Activated CD4-positive, CD25-positive, alpha-beta regulatory T cell (primary cell): ENCODE data around the gene SAMD11.
"Not testable (repeated sequence)": the region's sequence is repeated elsewhere in the genome, so short reads cannot be mapped to it uniquely, and the experiment has no call there.

Experiments used
- DNase-seq, 4 experiments: peaks; one replicate each; lab custom pipeline; 2025; lab: John Stamatoyannopoulos, UW

The SAMD11 gene

GRCh38 chr1:975896-976683 lies 52.4 kb downstream of the SAMD11 start:
- peak in 3 of 4 experiments; percentile 35 to 53 (median 36) for DNase-seq

DNA sequence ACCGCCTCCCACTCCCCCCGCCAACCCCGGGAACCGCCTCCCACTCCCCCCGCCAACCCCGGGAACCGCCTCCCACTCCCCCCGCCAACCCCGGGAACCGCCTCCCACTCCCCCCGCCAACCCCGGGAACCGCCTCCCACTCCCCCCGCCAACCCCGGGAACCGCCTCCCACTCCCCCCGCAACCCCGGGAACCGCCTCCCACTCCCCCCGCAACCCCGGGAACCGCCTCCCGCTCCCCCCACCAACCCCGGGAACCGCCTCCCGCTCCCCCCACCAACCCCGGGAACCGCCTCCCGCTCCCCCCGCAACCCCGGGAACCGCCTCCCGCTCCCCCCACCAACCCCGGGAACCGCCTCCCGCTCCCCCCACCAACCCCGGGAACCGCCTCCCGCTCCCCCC lies 53.1 kb downstream of the SAMD11 start:
- DNase-seq, result not testable (repeated sequence)

DNA sequence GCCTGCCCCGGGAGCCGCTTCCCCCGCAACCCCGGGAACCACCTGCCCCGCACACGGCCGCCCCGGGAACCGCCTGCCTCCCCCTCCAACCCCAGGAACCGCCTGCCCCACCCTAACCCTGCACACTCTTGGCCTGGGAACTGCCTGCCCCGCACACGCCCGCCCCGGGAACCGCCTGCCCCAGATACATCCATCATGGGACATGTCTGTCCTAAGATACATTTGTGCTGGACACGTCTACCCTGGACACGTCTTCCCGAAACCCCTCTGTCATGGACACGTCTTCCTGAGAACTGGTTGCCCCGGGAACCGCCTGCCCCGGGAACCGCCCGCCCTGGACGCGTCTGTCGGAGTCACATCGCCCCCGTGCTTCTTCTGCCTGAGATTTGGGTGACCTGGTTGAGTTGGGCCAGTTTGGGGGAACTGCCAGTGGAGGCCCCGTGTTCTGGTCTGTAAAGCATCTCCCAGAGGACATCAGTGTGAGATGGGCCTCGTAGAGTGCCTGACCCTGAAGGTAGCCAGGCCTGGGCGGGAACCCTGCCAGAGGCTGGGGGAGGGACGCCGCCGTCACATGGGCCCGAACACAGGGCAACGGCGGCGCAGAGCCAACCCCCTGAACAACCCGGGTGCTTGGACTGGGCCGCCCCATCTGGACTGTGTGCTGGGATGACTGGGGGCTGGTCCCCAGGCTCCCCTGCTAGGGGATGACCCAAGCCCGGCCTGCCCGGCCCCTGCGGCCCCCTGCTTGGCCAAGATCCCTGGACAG lies 54.5 kb downstream of the SAMD11 start:
- DNase-seq, result no peak

DNA sequence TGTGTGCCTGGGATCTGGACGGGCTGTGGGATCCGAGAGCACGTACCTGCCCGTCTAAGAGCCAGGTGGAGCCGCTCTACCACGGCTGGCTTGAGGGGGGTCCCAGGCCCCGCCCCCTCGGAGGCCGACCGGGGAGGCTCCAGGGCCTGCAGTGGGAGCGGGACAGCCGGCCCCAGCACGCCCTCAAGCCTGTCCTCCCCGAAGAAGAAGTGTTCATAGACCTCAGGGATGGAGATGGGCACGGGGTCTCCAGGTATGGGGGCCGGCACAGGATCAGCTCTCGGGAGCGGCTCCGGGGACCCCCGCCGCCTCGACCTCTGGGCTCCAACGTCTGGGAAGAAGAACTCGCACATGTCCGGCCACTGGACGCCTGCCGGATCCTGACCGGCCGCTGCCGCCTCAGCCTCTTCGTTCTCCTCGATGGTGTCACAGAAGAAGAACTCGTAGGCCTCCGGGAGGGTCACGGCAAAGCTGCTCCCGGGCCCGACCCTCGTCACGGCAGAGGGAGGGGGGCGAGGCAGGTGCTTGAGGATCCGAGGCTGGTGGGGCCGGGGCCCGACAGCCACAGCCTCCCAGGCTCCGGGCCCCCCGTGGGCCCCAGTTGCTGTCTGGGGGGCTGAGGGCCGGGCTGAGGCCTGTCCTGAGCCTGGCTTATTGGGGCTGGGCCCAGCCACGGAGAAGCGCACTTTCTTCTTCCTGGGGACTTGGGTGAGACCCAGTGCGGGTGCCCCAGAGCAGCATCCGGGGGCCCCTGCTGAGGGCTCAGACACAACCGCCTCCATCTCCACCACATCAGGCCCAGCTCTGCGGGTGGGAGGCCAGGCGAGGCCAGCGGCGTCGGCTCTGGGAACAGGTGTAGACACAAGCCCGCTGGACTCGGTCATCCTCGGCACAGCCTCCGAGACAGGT lies 55.4 kb downstream of the SAMD11 start:
- DNase-seq, result no peak

DNA sequence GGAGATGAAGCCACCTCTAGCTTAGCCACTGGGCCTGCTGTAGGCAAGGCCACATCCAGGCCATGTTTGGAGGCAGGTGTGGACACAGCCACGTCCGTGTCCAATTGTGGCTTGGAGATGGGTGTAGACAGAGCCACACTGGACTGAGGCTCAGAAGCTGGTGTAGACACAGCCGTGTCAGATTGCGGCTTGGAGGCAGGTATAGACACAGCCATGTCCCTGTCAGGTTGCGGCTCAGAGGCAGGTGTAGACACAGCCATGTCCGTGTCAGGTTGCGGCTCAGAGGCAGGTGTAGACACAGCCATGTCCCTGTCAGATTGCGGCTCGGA lies 56.0 kb downstream of the SAMD11 start:
- no peak for DNase-seq

GRCh38 chr1:980137-980571 lies 56.4 kb downstream of the SAMD11 start:
- no peak for DNase-seq

DNA sequence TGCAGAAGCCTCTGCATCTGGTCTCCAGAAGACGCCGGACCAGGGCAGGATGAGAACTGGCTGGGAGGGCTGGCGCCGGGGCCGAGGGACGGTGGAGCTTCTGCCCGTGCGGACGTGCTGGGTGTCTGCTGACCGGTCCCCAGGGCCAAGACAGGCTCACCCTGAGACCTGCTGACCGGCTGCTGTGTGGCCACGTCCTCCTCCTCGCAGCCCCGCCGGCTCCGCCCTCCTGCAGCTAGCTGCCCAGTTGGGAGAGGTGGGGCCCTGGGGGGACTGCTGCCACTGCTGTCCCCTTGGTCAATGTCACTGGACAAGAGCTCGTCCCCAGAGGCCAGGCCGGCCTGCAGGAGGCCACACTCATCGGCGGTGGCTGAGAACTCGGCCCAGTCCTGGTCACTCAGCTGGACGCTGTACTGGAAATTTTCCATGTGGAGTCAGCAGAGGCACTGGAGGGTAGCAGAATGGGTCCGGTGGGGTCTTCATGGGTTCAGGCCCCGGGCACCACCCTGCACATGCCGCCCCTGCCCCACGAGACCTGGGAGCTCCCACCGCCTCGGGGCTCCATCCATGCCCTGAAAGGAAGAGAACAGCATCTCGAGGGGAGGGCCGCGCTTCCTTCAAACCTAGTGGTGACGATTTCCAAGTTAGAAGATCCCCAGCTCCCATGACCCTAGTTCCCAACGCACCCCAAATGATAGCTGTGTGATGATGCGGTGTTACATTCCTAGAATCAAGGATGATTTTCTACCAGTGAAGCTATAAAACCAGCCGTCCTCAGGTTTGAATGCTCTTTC lies 57.1 kb downstream of the SAMD11 start:
- DNase-seq, result no peak

DNA sequence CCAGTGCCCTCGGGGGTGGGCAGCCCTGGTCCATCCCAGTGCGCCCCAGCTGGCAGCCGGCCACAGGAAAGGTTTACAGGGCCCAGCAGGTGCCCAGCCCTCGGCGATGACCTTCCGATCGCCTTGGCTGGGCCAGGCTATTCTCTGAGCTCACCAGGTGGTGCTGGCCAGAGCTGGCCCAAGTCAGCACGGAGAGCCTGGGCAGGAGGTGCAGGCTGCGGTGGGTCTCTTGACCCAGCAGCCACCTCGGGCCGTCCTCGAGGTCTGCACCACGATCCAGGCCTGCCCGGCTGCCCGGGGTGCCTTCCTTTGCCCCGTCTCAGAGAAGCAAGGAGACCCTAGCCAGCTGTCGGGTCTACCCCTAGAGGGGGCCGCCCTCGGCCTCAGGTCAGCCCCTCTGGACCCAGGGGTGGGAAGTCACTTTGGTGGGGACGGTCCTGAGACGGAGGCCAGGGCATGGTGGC lies 57.8 kb downstream of the SAMD11 start:
- no peak for DNase-seq

DNA sequence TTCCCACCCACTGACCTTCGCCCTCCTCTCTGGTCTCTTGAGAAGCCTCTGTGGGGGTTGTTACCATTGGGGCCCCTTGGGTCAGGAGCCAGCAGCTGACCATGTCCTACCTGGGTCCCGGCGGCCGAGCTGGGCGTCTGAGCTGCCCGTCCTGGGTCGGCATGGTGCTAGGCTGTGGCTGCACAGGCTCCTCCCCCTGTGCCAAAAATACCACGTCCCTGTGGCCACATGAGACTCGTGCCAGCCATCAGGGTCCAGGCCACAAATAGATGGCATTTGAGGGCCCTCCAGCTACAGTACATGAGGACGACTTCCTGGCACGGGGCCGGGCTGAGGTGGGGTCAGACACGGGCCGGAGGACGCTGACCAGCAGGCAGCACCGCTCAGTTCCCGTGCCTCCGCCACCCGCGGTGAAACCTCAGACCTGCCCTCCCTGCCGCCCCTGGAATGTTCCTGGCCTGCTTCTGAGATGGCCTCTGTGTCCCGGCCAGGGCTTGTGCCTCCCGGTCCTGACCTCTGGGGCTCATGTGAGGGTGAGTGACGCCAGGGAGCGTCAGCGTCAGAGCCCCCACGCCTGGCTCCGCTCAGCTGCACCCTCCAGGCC lies 58.3 kb downstream of the SAMD11 start, which contains the start of gene PERM1:
Gene PERM1 (minus strand): TSS at position 139 of the 604 bp plus-strand sequence. CDS start 1,064 bp downstream, outside the sequence.
- DNase-seq, result no peak

DNA sequence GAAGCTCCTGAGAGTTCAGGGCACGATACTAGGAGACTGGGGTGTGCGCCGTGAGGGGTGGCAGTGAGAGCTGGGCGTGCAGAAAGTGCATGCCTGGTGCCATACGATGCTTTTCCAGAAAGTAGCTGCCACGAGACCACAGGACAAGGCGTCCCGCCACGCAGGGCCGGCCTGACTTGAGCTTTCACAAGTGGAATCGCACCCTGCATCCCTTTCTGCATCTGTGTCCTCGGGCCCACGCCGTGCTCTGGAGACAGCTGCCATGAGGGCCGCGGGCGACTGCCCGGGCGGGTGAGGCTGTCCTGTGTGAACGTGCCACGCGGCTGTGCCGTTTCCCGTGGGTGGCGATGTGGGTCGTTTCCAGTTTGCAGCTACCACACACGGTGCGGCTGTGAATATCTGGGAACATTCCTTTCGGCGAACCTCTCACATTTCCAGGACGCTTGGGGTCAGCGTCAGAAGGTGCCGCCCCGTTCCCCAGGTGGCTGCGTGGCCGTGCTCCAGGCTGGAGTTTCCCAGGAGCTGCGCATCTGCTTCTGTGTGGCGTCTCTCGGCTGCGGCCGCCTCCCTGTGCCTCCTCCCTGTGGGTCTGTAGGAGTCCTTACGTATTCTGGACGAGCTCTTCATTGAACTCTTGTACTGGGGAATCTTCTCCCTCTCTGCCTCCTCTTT lies 59.2 kb downstream of the SAMD11 start:
- no peak for DNase-seq

DNA sequence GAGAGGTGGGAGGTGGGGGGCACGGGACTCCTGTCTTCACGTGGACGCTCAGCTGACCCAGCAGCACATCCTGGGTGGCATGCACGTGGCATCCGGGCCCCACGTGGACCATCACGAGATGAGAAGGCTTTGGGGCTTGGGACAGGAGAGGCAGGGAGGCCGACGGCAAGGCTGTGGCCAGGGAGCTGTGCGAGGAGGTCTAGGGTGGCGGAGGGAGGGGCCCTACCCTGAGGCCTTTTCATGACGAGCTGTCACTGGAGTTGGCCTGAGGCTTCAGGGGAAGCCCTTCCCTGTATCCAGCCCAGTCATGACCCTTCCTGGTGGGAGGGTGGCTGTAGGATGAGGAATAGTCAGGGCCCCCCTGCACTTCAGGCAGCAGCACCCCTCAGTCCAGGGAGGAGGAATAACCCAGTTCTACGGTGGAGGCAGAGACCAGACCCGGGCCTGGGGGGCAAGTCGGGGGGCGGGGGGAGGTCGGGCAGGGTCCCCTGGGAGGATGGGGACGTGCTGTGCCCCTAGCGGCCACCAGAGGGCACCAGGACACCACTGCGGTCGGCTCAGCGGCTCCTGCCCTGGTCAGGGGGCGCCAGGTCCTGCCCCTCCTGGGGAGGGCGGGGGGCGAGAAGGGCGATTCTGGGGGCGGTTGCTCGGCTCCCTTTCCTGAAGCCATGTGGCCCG lies 60.2 kb downstream of the SAMD11 start:
- peak; percentile 35 to 45 (median 42) for DNase-seq

- DNase-seq, result no peak
Measured at GRCh38 chr1:984476-984814, 60.7 kb downstream of the SAMD11 start.

DNA sequence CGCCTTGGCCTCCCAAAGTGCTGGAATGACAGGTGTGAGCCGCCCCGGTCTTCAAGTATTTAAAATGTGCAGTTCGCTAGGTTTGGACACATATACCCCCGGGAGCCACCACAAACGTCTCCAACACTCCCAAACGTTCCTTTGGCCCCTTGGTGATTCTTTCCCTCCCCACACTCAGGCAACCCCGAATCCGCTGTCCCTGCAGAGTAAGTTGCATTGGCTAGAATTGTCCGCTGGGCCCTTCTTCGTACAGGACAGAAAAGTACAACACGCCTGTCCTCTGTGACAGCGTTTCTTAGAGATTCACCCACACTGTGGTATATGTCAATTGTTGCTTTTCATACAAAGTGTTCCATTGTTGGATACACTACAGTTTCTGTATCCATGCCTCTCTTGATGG lies 61.4 kb downstream of the SAMD11 start:
- DNase-seq, result no peak

DNA sequence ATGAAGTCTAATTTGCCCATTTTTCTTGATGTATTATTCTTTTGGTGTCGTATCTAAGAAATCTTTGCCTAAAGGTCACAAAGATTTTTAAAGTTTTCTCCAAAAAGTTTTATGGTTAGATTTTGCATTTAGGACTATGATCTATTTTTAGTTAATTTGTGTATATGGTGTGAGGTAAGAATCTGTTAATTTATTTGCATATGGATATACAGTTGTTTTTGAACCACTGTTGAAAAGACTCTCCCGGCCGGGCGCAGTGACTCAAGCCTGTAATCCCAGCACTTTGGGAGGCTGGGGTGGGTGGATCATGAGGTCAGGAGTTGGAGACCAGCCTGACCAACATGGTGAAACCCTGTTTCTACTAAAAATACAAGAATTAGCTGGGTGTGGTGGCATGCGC lies 64.3 kb downstream of the SAMD11 start:
- not testable (repeated sequence) for DNase-seq

DNA sequence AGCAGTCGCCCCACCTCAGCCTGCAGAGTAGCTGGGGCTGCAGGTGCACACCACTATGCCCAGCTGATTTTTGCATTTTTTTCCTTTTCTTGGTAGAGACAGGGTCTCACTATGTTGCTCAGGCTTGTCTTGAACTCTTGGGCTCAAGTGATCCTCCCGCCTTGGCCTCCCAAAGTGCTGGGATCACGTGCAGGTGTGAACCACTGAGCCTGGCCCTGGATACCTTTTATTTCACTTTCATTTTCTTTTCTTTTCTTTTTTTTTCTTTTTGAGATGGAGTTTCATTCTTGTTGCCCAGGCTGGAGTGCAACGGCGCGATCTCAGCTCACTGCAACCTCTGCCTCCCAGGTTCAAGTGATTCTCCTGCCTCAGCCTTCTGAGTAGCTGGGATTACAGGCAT lies 67.6 kb downstream of the SAMD11 start:
- not testable (repeated sequence) for DNase-seq

DNA sequence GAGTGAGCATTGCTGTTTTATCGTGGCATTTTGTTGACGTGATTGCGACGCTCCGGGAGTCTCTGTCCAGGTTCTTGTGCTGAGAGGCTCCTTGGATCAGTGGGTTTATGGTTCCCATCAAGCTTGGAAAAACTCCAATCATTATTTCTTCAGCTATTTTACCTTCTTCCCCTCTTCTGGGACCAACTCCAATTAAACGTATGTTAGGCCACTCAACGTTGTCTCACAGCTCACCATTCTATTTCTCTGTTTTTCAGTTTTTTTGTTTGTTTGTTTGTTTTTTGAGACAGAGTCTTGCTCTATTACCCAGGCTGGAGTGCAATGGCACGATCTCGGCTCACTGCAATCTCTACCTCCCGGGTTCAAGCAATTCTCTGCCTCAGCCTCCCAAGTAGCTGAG lies 68.2 kb downstream of the SAMD11 start:
- DNase-seq, result no peak

GRCh38 chr1:992362-992761 lies 68.6 kb downstream of the SAMD11 start:
- no peak for DNase-seq

- DNase-seq, result no peak
Measured at GRCh38 chr1:993379-993995, 69.8 kb downstream of the SAMD11 start.
